SJSA1 (cell line): ENCODE measurements around the gene AP5Z1. TPM values are rescaled to one million over a fixed set of nuclear protein-coding genes. Genes with fewer than 3 reads are reported as not detected.

Source experiments
- DNase-seq, 2 experiments: peaks; one replicate each; pipeline ENCODE4 v3.0.0-alpha.2; 2015 to 2020; ENCODE audit warnings: low spot score in 2 of 2, low read depth in 1 of 2
- H3K27ac ChIP-seq: fragments of 250-450 bp; sonication (Bioruptor Pico); 2 replicates; pipeline ENCODE4 v1.5.1; 2020; ENCODE audit warnings: mild to moderate bottlenecking, moderate library complexity
- H3K27me3 ChIP-seq: fragments of 250-450 bp; sonication (Bioruptor Pico); replicated peaks from 2 replicates; pipeline ENCODE4 v1.5.1; 2020; ENCODE audit warnings: mild to moderate bottlenecking, moderate library complexity
- H3K36me3 ChIP-seq: fragments of 250-450 bp; sonication (Bioruptor Pico); 2 replicates; pipeline ENCODE4 v1.5.1; 2020; ENCODE audit warnings: mild to moderate bottlenecking
- H3K4me1 ChIP-seq: fragments of 250-450 bp; sonication (Bioruptor Pico); replicated peaks from 2 replicates; pipeline ENCODE4 v1.6.1; 2021; ENCODE audit warnings: mild to moderate bottlenecking
- H3K4me3 ChIP-seq: fragments of 250-450 bp; sonication (Bioruptor Pico); 2 replicates; pipeline ENCODE4 v1.5.1; 2020; ENCODE audit warnings: mild to moderate bottlenecking
- H3K9me3 ChIP-seq: fragments of 250-450 bp; sonication (Bioruptor Pico); replicated peaks from 2 replicates; pipeline ENCODE4 v1.5.1; 2020; ENCODE audit warnings: mild to moderate bottlenecking
- total RNA-seq: library from RNA; depleted of rRNA; stranded (reverse); fragments of >200 nt; shearing (Covaris generic); gene quantifications from 2 replicates; pipeline ENCODE4 v1.2.3, GENCODE V29; 2014

The AP5Z1 gene
- total RNA-seq, 1 experiment from 2014 or later: 37.7 TPM

GRCh38 chr7:4782333-4783291 is 7.2 kb downstream of the AP5Z1 start:
- H3K36me3 ChIP-seq: peaks cover 74% of the 10 kb centered on the region
- H3K4me3 ChIP-seq: no peak overlapping the region
- DNase-seq: no peak
- H3K27me3 ChIP-seq: no peaks in the 10 kb centered on the region
- H3K9me3 ChIP-seq: no peaks in the 10 kb centered on the region
- no peak overlapping the region for H3K27ac ChIP-seq
- H3K4me1 ChIP-seq: no peaks in the 10 kb centered on the region

DNA sequence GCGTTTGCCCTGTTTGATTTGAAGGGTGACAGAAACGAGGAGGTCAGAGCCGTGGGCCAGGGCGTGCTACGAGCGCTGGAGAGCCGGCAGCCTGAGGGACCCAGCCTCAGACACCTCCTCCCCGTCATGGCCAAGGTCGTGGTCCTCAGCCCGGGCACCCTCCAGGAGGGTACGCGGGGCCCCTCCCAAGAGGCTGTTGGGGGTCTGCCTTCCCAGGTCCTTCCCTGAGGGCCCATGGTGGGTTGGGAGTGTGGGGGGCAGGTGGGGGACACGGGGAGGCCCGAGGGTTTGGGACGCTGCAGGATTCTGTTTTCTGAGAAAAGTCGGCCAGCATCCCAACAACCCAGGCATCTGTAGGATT is 7.8 kb downstream of the AP5Z1 start:
- peaks cover 74% of the 10 kb centered on the region for H3K36me3 ChIP-seq

DNA sequence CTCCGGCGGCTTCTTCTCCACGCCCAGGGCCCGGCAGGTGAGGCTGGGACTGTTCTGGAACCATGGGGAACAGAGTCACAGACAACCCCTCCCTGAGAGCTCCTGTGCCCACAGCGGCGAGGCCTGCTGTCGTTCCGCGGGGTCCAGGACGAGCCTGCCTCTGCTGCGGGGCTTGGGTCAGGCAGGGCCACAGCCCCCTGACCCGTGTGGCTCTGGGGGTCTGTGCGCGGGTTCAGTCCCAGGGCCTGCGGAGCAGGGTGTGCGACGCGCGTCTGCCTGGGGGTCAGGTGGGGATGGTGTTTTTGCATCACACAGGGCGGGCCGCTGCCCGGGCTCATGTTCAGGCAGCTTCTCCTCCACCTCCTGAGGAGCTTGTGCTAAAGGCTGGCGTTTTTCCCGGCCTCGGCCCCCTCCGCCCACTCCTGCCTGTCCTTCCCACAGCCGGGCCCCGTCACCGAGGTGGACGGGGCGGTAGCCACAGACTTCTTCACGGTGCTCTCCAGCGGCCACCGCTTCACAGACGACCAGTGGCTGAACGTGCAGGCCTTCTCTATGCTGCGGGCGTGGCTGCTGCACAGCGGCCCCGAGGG is 8.4 kb downstream of the AP5Z1 start:
- no peaks in the 10 kb centered on the region for H3K9me3 ChIP-seq
- H3K27me3 ChIP-seq: no peaks in the 10 kb centered on the region
- H3K27ac ChIP-seq: no peak overlapping the region
- H3K4me3 ChIP-seq: no peak overlapping the region
- no peak for DNase-seq
- H3K4me1 ChIP-seq: no peaks in the 10 kb centered on the region
- H3K36me3 ChIP-seq: peaks cover 80% of the 10 kb centered on the region

More for the DNA sequence above, 7.8 kb downstream of the AP5Z1 start:
- Histone ChIP-seq H3K27ac (no peak overlapping the region), H3K4me3 (no peak overlapping the region), H3K4me1 (no peaks in the 10 kb centered on the region), H3K27me3 (no peaks in the 10 kb centered on the region), H3K9me3 (no peaks in the 10 kb centered on the region)
- no peak for DNase-seq

DNA sequence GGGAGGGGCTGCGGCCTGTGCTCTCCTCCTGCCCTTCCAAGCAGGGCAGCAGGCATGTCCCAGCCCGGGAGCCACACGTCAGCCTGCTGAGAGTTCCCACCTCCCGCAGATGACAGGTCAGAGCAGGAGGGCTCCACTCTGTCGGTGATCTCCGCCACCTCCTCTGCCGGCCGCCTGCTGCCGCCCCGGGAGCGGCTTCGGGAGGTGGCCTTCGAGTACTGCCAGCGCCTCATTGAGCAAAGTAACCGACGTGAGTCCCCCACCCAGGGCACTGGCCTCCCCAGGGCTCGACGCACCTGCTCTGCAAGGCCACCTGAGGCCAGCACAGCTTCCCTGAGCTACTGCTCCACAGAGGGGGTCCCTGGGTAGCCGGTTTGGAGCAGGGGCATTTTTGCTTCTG is 9.4 kb downstream of the AP5Z1 start:
- Histone ChIP-seq H3K36me3 (peaks cover 89% of the 10 kb centered on the region), H3K4me1 (no peaks in the 10 kb centered on the region), H3K4me3 (no peak overlapping the region), H3K27me3 (no peaks in the 10 kb centered on the region), H3K27ac (no peak overlapping the region), H3K9me3 (no peaks in the 10 kb centered on the region)
- DNase-seq: no peak

GRCh38 chr7:4785371-4785770 is 9.9 kb downstream of the AP5Z1 start:
- Histone ChIP-seq H3K9me3 (no peaks in the 10 kb centered on the region), H3K27ac (no peak overlapping the region), H3K4me1 (no peaks in the 10 kb centered on the region), H3K36me3 (peaks cover 93% of the 10 kb centered on the region), H3K4me3 (no peak overlapping the region), H3K27me3 (no peaks in the 10 kb centered on the region)
- DNase-seq: no peak

DNA sequence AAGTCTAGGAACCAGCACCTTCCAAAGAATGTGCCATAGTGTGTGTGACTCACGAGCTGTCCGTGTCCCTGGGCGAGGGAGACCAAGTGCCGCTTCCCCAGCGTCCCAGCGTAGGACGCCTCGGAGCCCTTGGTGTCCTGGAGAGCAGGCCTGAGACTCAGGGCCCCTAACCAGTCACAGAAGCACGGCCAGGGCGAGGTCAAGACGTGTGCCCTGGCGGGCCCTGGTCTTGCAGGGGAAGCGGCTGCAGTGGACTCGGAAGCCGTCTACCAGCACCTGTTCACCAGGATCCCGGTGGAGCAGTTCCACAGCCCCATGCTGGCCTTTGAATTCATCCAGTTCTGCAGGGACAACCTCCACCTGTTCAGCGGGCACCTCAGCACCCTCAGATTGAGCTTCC is 10.6 kb downstream of the AP5Z1 start:
- Histone ChIP-seq H3K36me3 (peaks cover 95% of the 10 kb centered on the region), H3K27ac (no peak overlapping the region), H3K27me3 (no peaks in the 10 kb centered on the region), H3K9me3 (no peaks in the 10 kb centered on the region), H3K4me3 (no peak overlapping the region), H3K4me1 (no peaks in the 10 kb centered on the region)
- no peak for DNase-seq

DNA sequence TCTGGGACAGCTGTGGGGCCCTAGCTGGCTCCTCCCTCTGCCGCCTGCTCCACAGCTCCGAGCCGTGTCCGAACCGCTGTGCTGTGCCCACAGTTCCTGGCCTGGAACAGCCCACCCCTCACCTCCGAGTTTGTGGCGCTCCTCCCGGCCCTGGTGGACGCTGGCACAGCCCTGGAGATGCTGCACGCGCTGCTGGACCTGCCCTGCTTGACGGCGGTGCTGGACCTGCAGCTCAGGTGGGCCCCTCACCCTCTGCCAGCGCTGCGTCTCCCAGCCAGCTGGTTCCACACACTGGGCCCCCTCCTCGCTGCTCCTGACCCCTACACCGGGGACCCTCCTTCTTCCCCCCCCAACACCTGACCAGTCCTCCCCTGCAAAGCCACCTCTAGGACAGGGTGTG is 12.1 kb downstream of the AP5Z1 start:
- H3K27me3 ChIP-seq: no peaks in the 10 kb centered on the region
- H3K4me1 ChIP-seq: no peaks in the 10 kb centered on the region
- H3K4me3 ChIP-seq: no peak overlapping the region
- no peak for DNase-seq
- no peaks in the 10 kb centered on the region for H3K9me3 ChIP-seq
- no peak overlapping the region for H3K27ac ChIP-seq
- peaks cover 93% of the 10 kb centered on the region for H3K36me3 ChIP-seq

DNA sequence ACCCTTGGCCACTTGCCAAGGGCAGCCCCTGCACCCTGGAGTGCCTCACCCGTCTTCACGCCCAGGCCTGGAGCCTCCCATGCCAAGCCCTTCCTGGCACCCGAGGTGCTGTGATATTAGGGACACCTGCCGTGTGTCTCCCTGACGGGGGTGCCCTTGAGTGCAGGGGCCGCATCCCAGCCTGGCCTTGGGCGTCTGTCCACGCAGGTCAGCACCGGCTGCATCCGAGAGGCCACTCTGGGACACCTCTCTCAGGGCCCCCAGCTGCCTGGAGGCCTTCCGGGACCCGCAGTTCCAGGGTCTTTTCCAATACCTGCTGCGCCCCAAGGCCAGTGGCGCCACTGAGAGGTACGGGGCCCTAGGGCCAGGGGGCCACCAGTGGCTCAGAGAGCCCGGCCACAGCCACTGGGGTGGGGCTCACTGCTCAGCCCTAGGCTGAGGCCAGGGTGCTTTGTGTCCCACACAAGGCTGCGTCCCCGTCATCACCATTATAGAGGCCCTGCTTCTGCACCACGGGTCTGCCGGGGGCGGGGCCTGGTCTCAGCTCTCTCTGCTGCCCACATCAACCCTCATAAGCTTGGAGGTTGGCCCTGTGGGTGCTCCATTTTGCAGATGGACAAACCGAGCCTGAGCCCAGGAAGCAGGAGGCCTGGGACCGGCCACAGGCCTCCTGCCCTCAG is 12.7 kb downstream of the AP5Z1 start:
- H3K27me3 ChIP-seq: no peaks in the 10 kb centered on the region
- peaks cover 93% of the 10 kb centered on the region for H3K36me3 ChIP-seq
- DNase-seq: no peak
- H3K4me3 ChIP-seq: no peak overlapping the region
- H3K4me1 ChIP-seq: no peaks in the 10 kb centered on the region
- no peaks in the 10 kb centered on the region for H3K9me3 ChIP-seq
- no peak overlapping the region for H3K27ac ChIP-seq

DNA sequence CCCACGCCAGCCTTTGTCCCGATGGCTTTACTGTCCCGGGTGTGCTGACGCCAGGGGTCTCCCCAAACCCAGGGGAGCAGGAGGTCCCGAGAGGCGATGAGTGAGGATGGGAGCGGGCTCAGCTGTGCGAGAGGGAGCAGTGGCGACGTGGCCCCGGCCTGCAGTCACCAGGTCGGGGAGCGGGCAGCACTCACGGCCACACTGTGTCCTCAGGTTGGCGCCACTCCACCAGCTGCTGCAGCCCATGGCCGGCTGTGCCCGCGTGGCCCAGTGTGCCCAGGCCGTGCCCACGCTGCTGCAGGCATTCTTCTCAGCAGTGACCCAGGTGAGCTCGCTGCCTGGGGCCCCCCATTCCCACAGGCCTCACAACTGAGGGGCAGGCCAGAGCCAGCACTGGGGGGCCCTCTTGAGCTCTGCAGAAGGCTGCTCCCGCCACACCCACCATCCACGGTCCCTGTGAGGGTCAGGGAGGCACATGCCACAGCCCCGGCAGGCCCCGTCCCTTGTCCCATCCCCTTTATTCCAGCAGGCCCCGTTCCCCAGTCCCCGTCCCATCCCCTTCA is 13.3 kb downstream of the AP5Z1 start:
- Histone ChIP-seq H3K4me3 (no peak overlapping the region), H3K27me3 (no peaks in the 10 kb centered on the region), H3K36me3 (peaks cover 89% of the 10 kb centered on the region), H3K4me1 (no peaks in the 10 kb centered on the region), H3K27ac (no peak overlapping the region), H3K9me3 (no peaks in the 10 kb centered on the region)
- no peak for DNase-seq

- peaks cover 83% of the 10 kb centered on the region for H3K36me3 ChIP-seq
- H3K4me3 ChIP-seq: no peak overlapping the region
- H3K4me1 ChIP-seq: no peaks in the 10 kb centered on the region
- no peak for DNase-seq
- no peaks in the 10 kb centered on the region for H3K9me3 ChIP-seq
- no peaks in the 10 kb centered on the region for H3K27me3 ChIP-seq
- no peak overlapping the region for H3K27ac ChIP-seq
These were observed 14.0 kb downstream of the AP5Z1 start for GRCh38 chr7:4789194-4790077.

DNA sequence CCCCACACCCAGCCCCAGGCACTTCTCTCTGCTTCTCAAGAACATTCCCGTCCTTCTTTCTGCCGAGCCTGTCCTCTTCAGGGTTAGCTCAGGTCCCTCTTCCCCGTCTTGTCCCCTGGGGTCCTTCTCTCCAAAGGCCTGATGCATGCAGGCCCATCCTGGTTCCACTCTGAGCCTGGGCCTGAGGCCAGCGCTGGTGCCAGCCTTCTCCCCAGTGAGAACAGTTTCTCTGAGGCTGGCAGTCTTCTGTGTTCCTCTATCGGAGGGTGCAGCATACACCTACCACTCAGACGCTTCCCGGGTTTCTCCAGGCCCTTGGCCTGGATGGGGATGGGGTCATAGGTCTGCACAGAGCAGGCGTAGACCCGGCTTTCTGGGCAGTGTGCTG is 14.6 kb downstream of the AP5Z1 start:
- Histone ChIP-seq H3K27me3 (no peaks in the 10 kb centered on the region), H3K27ac (no peak overlapping the region), H3K4me3 (no peak overlapping the region), H3K36me3 (peaks cover 76% of the 10 kb centered on the region), H3K4me1 (no peaks in the 10 kb centered on the region), H3K9me3 (no peaks in the 10 kb centered on the region)
- no peak for DNase-seq

DNA sequence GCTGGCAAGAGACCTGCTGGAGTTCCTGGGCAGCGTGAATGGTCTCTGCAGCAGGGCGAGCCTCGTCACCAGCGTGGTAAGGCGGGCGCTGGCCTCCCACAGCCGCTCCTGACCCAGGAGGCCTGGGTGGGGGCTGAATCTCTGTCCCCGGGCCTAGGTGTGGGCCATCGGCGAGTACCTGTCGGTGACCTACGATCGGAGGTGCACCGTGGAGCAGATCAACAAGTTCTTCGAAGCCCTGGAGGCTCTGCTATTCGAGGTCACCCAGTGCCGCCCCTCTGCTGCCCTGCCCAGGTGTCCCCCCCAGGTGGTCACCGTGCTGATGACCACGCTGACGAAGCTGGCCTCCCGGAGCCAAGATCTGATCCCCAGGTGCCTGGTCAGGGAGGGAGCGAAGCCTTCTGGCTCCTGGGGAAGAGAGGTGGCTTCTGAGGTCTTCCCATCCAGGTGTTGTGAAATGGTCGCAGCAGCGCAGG is 15.1 kb downstream of the AP5Z1 start:
- no peak overlapping the region for H3K4me3 ChIP-seq
- no peaks in the 10 kb centered on the region for H3K4me1 ChIP-seq
- peaks cover 72% of the 10 kb centered on the region for H3K36me3 ChIP-seq
- no peak overlapping the region for H3K27ac ChIP-seq
- H3K27me3 ChIP-seq: no peaks in the 10 kb centered on the region
- DNase-seq: no peak
- no peaks in the 10 kb centered on the region for H3K9me3 ChIP-seq

DNA sequence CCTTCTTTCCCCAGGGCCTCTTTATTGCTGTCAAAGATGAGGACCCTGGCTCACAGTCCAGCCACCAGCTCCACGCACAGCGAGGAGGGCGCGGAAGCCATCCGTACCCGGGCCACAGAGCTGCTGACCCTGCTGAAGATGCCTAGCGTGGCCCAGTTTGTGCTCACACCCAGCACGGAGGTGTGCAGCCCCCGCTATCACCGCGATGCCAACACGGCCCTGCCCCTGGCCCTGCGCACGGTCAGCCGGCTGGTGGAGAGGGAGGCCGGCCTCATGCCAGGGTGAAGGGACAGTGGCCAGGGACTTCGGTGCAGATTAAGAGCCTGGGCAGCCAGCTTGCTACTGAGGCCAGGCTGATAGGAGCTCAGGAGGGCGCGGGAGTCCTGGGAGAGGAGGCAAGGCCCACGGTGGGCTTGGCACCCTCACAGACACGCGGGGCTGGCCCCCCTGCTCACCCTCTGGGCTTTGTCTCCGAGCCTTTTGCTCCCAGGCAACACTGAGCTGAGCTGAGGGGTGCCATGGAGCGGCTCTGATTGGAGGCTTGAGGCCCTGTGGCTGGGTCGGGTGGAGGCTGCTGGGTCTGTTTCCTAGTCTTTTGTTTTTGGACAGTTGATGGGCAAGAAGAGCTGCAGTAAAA is 15.8 kb downstream of the AP5Z1 start:
- H3K27ac ChIP-seq: no peak overlapping the region
- no peaks in the 10 kb centered on the region for H3K27me3 ChIP-seq
- no peak for DNase-seq
- no peaks in the 10 kb centered on the region for H3K4me1 ChIP-seq
- H3K9me3 ChIP-seq: no peaks in the 10 kb centered on the region
- H3K4me3 ChIP-seq: no peak overlapping the region
- peaks cover 67% of the 10 kb centered on the region for H3K36me3 ChIP-seq
